A549 (cell line): Measurements from ENCODE around the gene SLC30A1. TPM values are rescaled to one million over a fixed set of nuclear protein-coding genes. Genes with fewer than 3 reads are reported as not detected.

Experiments
- ATAC-seq, 2 experiments: fragments of 200-7000 bp in 1 of 2; fragments of >200 bp in 1 of 2; cut with Nextera tagmentation in 1 of 2; cut with Tn5 transposase in 1 of 2; 3 replicates each; pipeline versions ENCODE4 v1.8.0 to v1.9.1; 2018 to 2020; ENCODE audit warnings: mild to moderate bottlenecking in 1 of 2, moderate library complexity in 1 of 2
- CTCF ChIA-PET: fragments of 300-600 bp; sonication (Branson Sonifier 250); formaldehyde crosslinking; extraction: SDS; loops from one replicate; lab custom pipeline; 2021; ENCODE audit warnings: antibody characterized with exemption, inconsistent platforms; lab: Yijun Ruan, JAX
- POLR2A ChIA-PET: fragments of 350-600 bp; formaldehyde crosslinking; extraction: SDS; loops from one replicate; lab custom pipeline; 2021; ENCODE audit warnings: antibody characterized with exemption, inconsistent platforms; lab: Yijun Ruan, JAX
- DNase-seq, 2 experiments: peaks; one replicate each; pipeline versions ENCODE4 v3.0.0 to v3.0.0-alpha.2; 2011 to 2016; ENCODE audit warnings: low read depth in 1 of 2, low spot score in 1 of 2
- FAIRE-seq: peaks from 2 replicates; lab custom pipeline; 2011; peaks lifted over from hg19 to GRCh38; lab: Jason Lieb, UNC
- H3K27ac ChIP-seq, 2 experiments: fragments of >200 bp; sonication (Bioruptor Twin); formaldehyde crosslinking; 3 replicates each; pipeline ENCODE4 v1.5.1; 2016 to 2017
- H3K4me1 ChIP-seq: fragments of >200 bp; sonication (Bioruptor Twin); formaldehyde crosslinking; 3 replicates; pipeline ENCODE4 v1.6.1; 2016
- H3K4me2 ChIP-seq: fragments of >200 bp; sonication (Bioruptor Twin); formaldehyde crosslinking; 3 replicates; pipeline ENCODE4 v1.6.1; 2016
- H3K4me3 ChIP-seq: fragments of >200 bp; sonication (Bioruptor Twin); formaldehyde crosslinking; 3 replicates; pipeline ENCODE4 v1.5.1; 2016
- H3K9me3 ChIP-seq: fragments of >200 bp; sonication (Bioruptor Twin); formaldehyde crosslinking; 3 replicates; pipeline ENCODE4 v1.6.1; 2016
- ATOH8 ChIP-seq: fragments of 250-450 bp; sonication (Bioruptor Pico); IDR thresholded peaks from 2 replicates; pipeline ENCODE4 v1.5.0; 2020; ENCODE audit warnings: low read depth, mild to moderate bottlenecking, moderate library complexity
- CEBPB ChIP-seq, 2 experiments: fragments of >200 bp in 1 of 2; sonication (Bioruptor Twin) in 1 of 2; formaldehyde crosslinking in 1 of 2; IDR thresholded peaks; 2 replicates each; pipeline ENCODE4 v1.6.1; 2012 to 2016
- EHMT2 ChIP-seq: fragments of 200-600 bp; sonication (generic); IDR thresholded peaks from 2 replicates; pipeline ENCODE4 v1.6.1; 2016; ENCODE audit warnings: antibody characterized with exemption, low read depth, mild to moderate bottlenecking, moderate library complexity
- EP300 ChIP-seq, 2 experiments: fragments of >200 bp; sonication (Bioruptor Twin); formaldehyde crosslinking; IDR thresholded peaks; 2 replicates in 1 of 2; 3 replicates in 1 of 2; pipeline ENCODE4 v1.6.1; 2016 to 2017
- FOSL2 ChIP-seq, 2 experiments: fragments of 450-650 bp in 1 of 2; fragments of >200 bp in 1 of 2; sonication (Bioruptor Twin) in 1 of 2; formaldehyde crosslinking; IDR thresholded peaks; 2 replicates each; pipeline versions ENCODE4 v1.5.0 to v1.6.1; 2016 to 2020; ENCODE audit warnings: mild to moderate bottlenecking in 1 of 2, moderate library complexity in 1 of 2
- HDAC2 ChIP-seq: fragments of 200-600 bp; sonication (generic); IDR thresholded peaks from 2 replicates; pipeline ENCODE4 v1.6.1; 2016
- HEYL ChIP-seq: fragments of 250-450 bp; sonication (Bioruptor Pico); IDR thresholded peaks from 2 replicates; pipeline ENCODE4 v1.8.0; 2021; ENCODE audit warnings: mild to moderate bottlenecking, moderate library complexity
- HMGXB4 ChIP-seq: fragments of 250-450 bp; sonication (Bioruptor Pico); IDR thresholded peaks from 2 replicates; pipeline ENCODE4 v1.5.0; 2021; ENCODE audit warnings: mild to moderate bottlenecking, moderate library complexity, borderline replicate concordance
- HOXA7 ChIP-seq: fragments of 250-450 bp; sonication (Bioruptor Pico); IDR thresholded peaks from 2 replicates; pipeline ENCODE4 v1.5.0; 2020; ENCODE audit warnings: mild to moderate bottlenecking, moderate library complexity
- HOXB5 ChIP-seq: fragments of 250-450 bp; sonication (Bioruptor Pico); IDR thresholded peaks from 2 replicates; pipeline ENCODE4 v1.5.0; 2020; ENCODE audit warnings: mild to moderate bottlenecking, moderate library complexity
- MAFK ChIP-seq: fragments of 450-650 bp; IDR thresholded peaks from 2 replicates; pipeline ENCODE4 v1.6.1; 2014; ENCODE audit not compliant: partially characterized antibody
- MAX ChIP-seq: IDR thresholded peaks from 2 replicates; pipeline ENCODE4 v1.6.1; 2012
- MAZ ChIP-seq: fragments of 150-350 bp; IDR thresholded peaks from 2 replicates; pipeline ENCODE4 v1.6.1; 2014; ENCODE audit warnings: antibody characterized with exemption, low read depth, low read length, borderline replicate concordance
- NFE2L2 ChIP-seq: fragments of 150-350 bp; conservative IDR thresholded peaks from 2 replicates; pipeline ENCODE4 v1.6.1; 2014; ENCODE audit warnings: low read length
- NR3C1 ChIP-seq: fragments of >200 bp; sonication (Bioruptor Twin); formaldehyde crosslinking; IDR thresholded peaks from 3 replicates; pipeline ENCODE4 v1.6.1; 2017
- PBX3 ChIP-seq: IDR thresholded peaks from 2 replicates; pipeline ENCODE4 v1.6.1; 2012
- PHF8 ChIP-seq: fragments of 200-600 bp; sonication (generic); IDR thresholded peaks from 2 replicates; pipeline ENCODE4 v1.6.1; 2016; ENCODE audit warnings: low read depth, mild to moderate bottlenecking, antibody characterized with exemption, moderate library complexity, borderline replicate concordance
- POLR2AphosphoS2 ChIP-seq: conservative IDR thresholded peaks from 2 replicates; pipeline ENCODE4 v1.6.1; 2012; ENCODE audit warnings: low read length, improper control_type of control experiment, inconsistent platforms
- RAD21 ChIP-seq, 2 experiments: fragments of >200 bp in 1 of 2; sonication (Bioruptor Twin) in 1 of 2; formaldehyde crosslinking in 1 of 2; IDR thresholded peaks in 1 of 2; conservative IDR thresholded peaks in 1 of 2; 2 replicates in 1 of 2; 3 replicates in 1 of 2; pipeline ENCODE4 v1.6.1; 2012 to 2018; ENCODE audit warnings: inconsistent platforms in 1 of 2
- REST ChIP-seq: fragments of 200-600 bp; sonication (generic); IDR thresholded peaks from 2 replicates; pipeline ENCODE4 v1.6.1; 2016; ENCODE audit warnings: antibody characterized with exemption, mild to moderate bottlenecking, moderate library complexity
- RNF2 ChIP-seq: fragments of 200-600 bp; sonication (generic); IDR thresholded peaks from 2 replicates; pipeline ENCODE4 v1.6.1; 2016; ENCODE audit warnings: low read depth, mild to moderate bottlenecking, antibody characterized with exemption, moderate library complexity, borderline replicate concordance
- SREBF2 ChIP-seq: fragments of 450-650 bp; IDR thresholded peaks from 2 replicates; pipeline ENCODE4 v1.6.1; 2014; ENCODE audit warnings: mild to moderate bottlenecking, moderate library complexity
- ZNF302 ChIP-seq: fragments of 250-450 bp; sonication (Bioruptor Pico); IDR thresholded peaks from 2 replicates; pipeline ENCODE4 v1.9.0; 2021; ENCODE audit warnings: inconsistent platforms, mild to moderate bottlenecking, moderate library complexity
- ZSCAN20 ChIP-seq: fragments of 250-450 bp; sonication (Bioruptor Pico); IDR thresholded peaks from 2 replicates; pipeline ENCODE4 v1.8.0; 2022; ENCODE audit warnings: mild to moderate bottlenecking, moderate library complexity
- WGBS: methylation state at CpG from one replicate; pipeline ENCODE4 v1.1.6; 2017; ENCODE audit errors: missing lambda C conversion rate; 5-methylcytosine and 5-hydroxymethylcytosine counted together
- polyA plus RNA-seq, 4 experiments: library from polyadenylated mRNA; depleted of rRNA in 3 of 4; stranded (reverse); fragments of >200 nt; fragmentation: RNase III in 1 of 4; extraction: RNeasy Plus Mini Kit Qiagen cat#74134 plus additional on column Dnase treatment in 1 of 4; gene quantifications; 2 replicates in 3 of 4; 3 replicates in 1 of 4; pipeline ENCODE4 v1.2.3, GENCODE V29; 2011 to 2017

The SLC30A1 gene
- polyA plus RNA-seq, 2 of the 4 experiments (the other 2 are of a cell fraction), result 20.6 to 27.0 TPM

- no peak overlapping the region for H3K27ac ChIP-seq
- WGBS, result 66% methylated on average over 7 of the region's 7 CpGs
- POLR2A ChIA-PET, result no interaction called here
- no peak overlapping the region for H3K4me3 ChIP-seq
- no peak for DNase-seq
- CTCF ChIA-PET, result interaction anchor here (1.0 to 2.6 kb wide), 4 partner anchors 10 to 113 kb away, joined by 4 to 11 read pairs (median 4); no protein-coding TSS in a partner anchor
- FAIRE-seq, result no peak
- ATAC-seq, result no peak
- no peaks in the 10 kb centered on the region for H3K4me1 ChIP-seq
- no peaks in the 10 kb centered on the region for H3K9me3 ChIP-seq
- TF ChIP-seq ZSCAN20 (CRISPR knock-in tag), result no peak
- no peak for TF ChIP-seq SREBF2
- no peak for TF ChIP-seq HMGXB4 (CRISPR knock-in tag)
- no peak for TF ChIP-seq HEYL
- no peak for TF ChIP-seq ATOH8
- no peak for TF ChIP-seq RAD21 (conservative IDR thresholded peaks at IDR 0.05 in 1 of 2, IDR thresholded peaks at IDR 0.05 in 1 of 2)
- no peak for TF ChIP-seq ZNF302 (CRISPR knock-in tag)
- TF ChIP-seq MAX, result no peak
- TF ChIP-seq NR3C1, result no peak
- TF ChIP-seq REST, result no peak
- no peak for TF ChIP-seq NFE2L2
- no peak for TF ChIP-seq PHF8
- no peak for TF ChIP-seq CEBPB (IDR thresholded peaks at IDR 0.05)
- no peak for TF ChIP-seq PBX3
- TF ChIP-seq, all 56 proteins: peak for 0
- no peak overlapping the region for H3K4me2 ChIP-seq
Measured at GRCh38 chr1:211541720-211542477, 37.1 kb downstream of the SLC30A1 start.

GRCh38 chr1:211541278-211541677, 37.7 kb downstream of the SLC30A1 start:
- H3K4me1 ChIP-seq, result no peaks in the 10 kb centered on the region
- CTCF ChIA-PET, result interaction anchor here (1.5 to 2.6 kb wide), 3 partner anchors 10 to 114 kb away, joined by 4 to 11 read pairs (median 5); no protein-coding TSS in a partner anchor
- H3K9me3 ChIP-seq, result no peaks in the 10 kb centered on the region
- H3K27ac ChIP-seq, result no peak overlapping the region
- H3K4me2 ChIP-seq, result no peak overlapping the region
- DNase-seq (no peak), ATAC-seq (no peak), FAIRE-seq (no peak)
- H3K4me3 ChIP-seq, result no peak overlapping the region
- POLR2A ChIA-PET, result no interaction called here
- 59% methylated on average over 2 of the region's 2 CpGs for WGBS
- TF ChIP-seq HOXA7 (CRISPR knock-in tag) (no peak), POLR2AphosphoS2 (no peak), HDAC2 (no peak), MAZ (no peak), ZSCAN20 (CRISPR knock-in tag) (no peak), FOSL2 (IDR thresholded peaks at IDR 0.05) (no peak), FOSL2 (CRISPR knock-in tag; IDR thresholded peaks at IDR 0.05) (no peak), NR3C1 (no peak), EP300 (IDR thresholded peaks at IDR 0.05) (no peak), HOXB5 (CRISPR knock-in tag) (no peak), MAFK (no peak), RNF2 (no peak), REST (no peak), EHMT2 (no peak)
